H9 (cell line): ENCODE data around the gene PSPC1. TPM values are rescaled to one million over a fixed set of nuclear protein-coding genes. Genes with fewer than 3 reads are reported as not detected.

ENCODE experiments used
- DNase-seq: peaks from one replicate; pipeline ENCODE4 v3.0.0-alpha.2; 2017
- H2AFZ ChIP-seq: one replicate; pipeline ENCODE4 v1.6.1; 2013; ENCODE audit warnings: mild to moderate bottlenecking, low read length, control low read depth, moderate library complexity
- H2AK5ac ChIP-seq: 2 replicates; pipeline ENCODE4 v1.6.1; 2013; ENCODE audit warnings: low read length, control low read depth, mixed read lengths; ENCODE audit not compliant: insufficient read length
- H2BK120ac ChIP-seq: one replicate; pipeline ENCODE4 v1.6.1; 2013; ENCODE audit warnings: low read depth, mild to moderate bottlenecking, low read length, control low read depth, inconsistent platforms; ENCODE audit not compliant: poor library complexity, severe bottlenecking
- H2BK12ac ChIP-seq: 2 replicates; pipeline ENCODE4 v1.6.1; 2013; ENCODE audit warnings: low read length, control low read depth, mixed read lengths, low read depth; ENCODE audit not compliant: insufficient read length
- H2BK15ac ChIP-seq: 2 replicates; pipeline ENCODE4 v1.6.1; 2013; ENCODE audit warnings: low read depth, low read length, control low read depth
- H2BK20ac ChIP-seq: one replicate; pipeline ENCODE4 v1.6.1; 2013; ENCODE audit warnings: low read depth, mild to moderate bottlenecking, low read length, control low read depth, inconsistent platforms; ENCODE audit not compliant: poor library complexity, severe bottlenecking
- H2BK5ac ChIP-seq: 2 replicates; pipeline ENCODE4 v1.6.1; 2013; ENCODE audit warnings: low read length, control low read depth, mixed read lengths; ENCODE audit not compliant: insufficient read length
- H3K14ac ChIP-seq: 2 replicates; pipeline ENCODE4 v1.6.1; 2013; ENCODE audit warnings: low read length, control low read depth; ENCODE audit not compliant: insufficient read depth
- H3K18ac ChIP-seq: 2 replicates; pipeline ENCODE4 v1.6.1; 2013; ENCODE audit warnings: low read depth, mild to moderate bottlenecking, mixed read lengths, low read length, control low read depth; ENCODE audit not compliant: insufficient read length
- H3K23ac ChIP-seq: 2 replicates; pipeline ENCODE4 v1.6.1; 2013; ENCODE audit warnings: low read length, control low read depth, mixed read lengths, low read depth; ENCODE audit not compliant: insufficient read length
- H3K23me2 ChIP-seq: 2 replicates; pipeline ENCODE4 v1.6.1; 2013; ENCODE audit warnings: low read depth, mild to moderate bottlenecking, mixed read lengths, low read length, control low read depth; ENCODE audit not compliant: insufficient read length, poor library complexity, severe bottlenecking
- H3K27ac ChIP-seq: 2 replicates; pipeline ENCODE4 v1.5.1; 2013; ENCODE audit warnings: low read length, control low read depth, mixed read lengths, low read depth; ENCODE audit not compliant: insufficient read length
- H3K27me3 ChIP-seq: 2 replicates; pipeline ENCODE4 v1.6.1; 2013; ENCODE audit warnings: low read length, control low read depth, inconsistent platforms; ENCODE audit not compliant: insufficient read depth
- H3K4ac ChIP-seq: 2 replicates; pipeline ENCODE4 v1.6.1; 2013; ENCODE audit warnings: low read depth, mild to moderate bottlenecking, control low read depth, inconsistent platforms, low read length, moderate library complexity
- H3K4me1 ChIP-seq: 2 replicates; pipeline ENCODE4 v1.6.1; 2013; ENCODE audit warnings: low read length, control low read depth, inconsistent platforms; ENCODE audit not compliant: insufficient read depth
- H3K4me2 ChIP-seq: 2 replicates; pipeline ENCODE4 v1.6.1; 2013; ENCODE audit warnings: low read length, control low read depth, mixed read lengths; ENCODE audit not compliant: insufficient read length, insufficient read depth
- H3K56ac ChIP-seq: 2 replicates; pipeline ENCODE4 v1.6.1; 2013; ENCODE audit warnings: low read depth, mild to moderate bottlenecking, mixed read lengths, low read length, control low read depth; ENCODE audit not compliant: insufficient read length
- H3K79me1 ChIP-seq: 2 replicates; pipeline ENCODE4 v1.6.1; 2013; ENCODE audit warnings: low read depth, mild to moderate bottlenecking, moderate library complexity, low read length, control low read depth, inconsistent platforms; ENCODE audit not compliant: insufficient read depth, poor library complexity, severe bottlenecking
- H3K79me2 ChIP-seq: 2 replicates; pipeline ENCODE4 v1.6.1; 2013; ENCODE audit warnings: low read length, control low read depth, inconsistent platforms; ENCODE audit not compliant: insufficient read depth
- H3K9ac ChIP-seq: 2 replicates; pipeline ENCODE4 v1.6.1; 2013; ENCODE audit warnings: low read length, control low read depth, mixed read lengths; ENCODE audit not compliant: insufficient read length; ENCODE audit errors: extremely low read depth
- H3K9me3 ChIP-seq: one replicate; pipeline ENCODE4 v1.6.1; 2013; ENCODE audit warnings: low read depth, low read length, inconsistent platforms; ENCODE audit not compliant: control insufficient read depth
- H3T11ph ChIP-seq: one replicate; pipeline ENCODE4 v1.6.1; 2013; ENCODE audit warnings: mild to moderate bottlenecking, low read length, control low read depth, inconsistent platforms
- H4K20me1 ChIP-seq: one replicate; pipeline ENCODE4 v1.6.1; 2013; ENCODE audit not compliant: control insufficient read depth, insufficient read length, insufficient read depth
- H4K5ac ChIP-seq: 2 replicates; pipeline ENCODE4 v1.6.1; 2013; ENCODE audit warnings: low read depth, mild to moderate bottlenecking, mixed read lengths, low read length, control low read depth; ENCODE audit not compliant: insufficient read length
- H4K8ac ChIP-seq: replicated peaks from 2 replicates; pipeline ENCODE4 v1.6.1; 2013; ENCODE audit warnings: low read length, control low read depth, mixed read lengths, low read depth; ENCODE audit not compliant: insufficient read length
- H4K91ac ChIP-seq: 2 replicates; pipeline ENCODE4 v1.6.1; 2013; ENCODE audit warnings: low read depth, mild to moderate bottlenecking, moderate library complexity, mixed read lengths, low read length, control low read depth; ENCODE audit not compliant: insufficient read length
- H3K27ac Mint-ChIP-seq, 3 experiments: 2 replicates in 2 of 3; 3 replicates in 1 of 3; pipeline ENCODE4 v1.8.0; 2020 to 2021; ENCODE audit warnings: mixed read lengths in 3 of 3, mild to moderate bottlenecking in 1 of 3, moderate library complexity in 1 of 3
- H3K27me3 Mint-ChIP-seq: 2 replicates; pipeline ENCODE4 v1.8.0; 2021; ENCODE audit warnings: low read depth, mild to moderate bottlenecking, moderate library complexity, mixed read lengths
- H3K36me3 Mint-ChIP-seq, 3 experiments: 2 replicates in 2 of 3; 3 replicates in 1 of 3; pipeline ENCODE4 v1.8.0; 2020 to 2021; ENCODE audit warnings: low read depth in 3 of 3, mixed read lengths in 3 of 3; ENCODE audit not compliant: insufficient read depth in 1 of 3
- H3K4me1 Mint-ChIP-seq, 2 experiments: 2 replicates each; pipeline ENCODE4 v1.8.0; 2020; ENCODE audit warnings: mixed read lengths in 2 of 2
- H3K4me3 Mint-ChIP-seq, 2 experiments: 2 replicates in 1 of 2; 3 replicates in 1 of 2; pipeline ENCODE4 v1.8.0; 2020 to 2021; ENCODE audit warnings: mild to moderate bottlenecking in 2 of 2, mixed read lengths in 2 of 2, moderate library complexity in 1 of 2
- H3K9me3 Mint-ChIP-seq, 2 experiments: 2 replicates in 1 of 2; 3 replicates in 1 of 2; pipeline ENCODE4 v1.8.0; 2020; ENCODE audit warnings: mild to moderate bottlenecking in 2 of 2, mixed read lengths in 2 of 2, moderate library complexity in 1 of 2
- CTCF ChIP-seq: fragments of 200-600 bp; sonication (generic); conservative IDR thresholded peaks from 3 replicates; pipeline ENCODE4 v1.8.0; 2021; ENCODE audit warnings: antibody characterized with exemption, mild to moderate bottlenecking
- WGBS: extraction: QIAGEN DNeasy Blood & Tissue Kit; methylation state at CpG from one replicate; pipeline ENCODE4 v1.1.7; 2013; ENCODE audit warnings: missing lambda C conversion rate, low lambda C conversion rate, mixed read lengths; ENCODE audit not compliant: insufficient read length; ENCODE audit errors: extremely low coverage; 5-methylcytosine and 5-hydroxymethylcytosine counted together
- total RNA-seq: library from RNA; stranded (reverse); gene quantifications from 2 replicates; pipeline ENCODE4 v1.2.1, GENCODE V29; 2021

Gene PSPC1
- total RNA-seq, 1 experiment from 2014 or later, result 134 TPM

- no peak for DNase-seq
- no peak overlapping the region for H4K5ac ChIP-seq
- no peaks in the 10 kb centered on the region for H4K20me1 ChIP-seq
- H3K23ac ChIP-seq, result no peak overlapping the region
- H3K56ac ChIP-seq, result no peak overlapping the region
- H3K23me2 ChIP-seq, result no peaks in the 10 kb centered on the region
- WGBS, result no CpG with 5 or more reads among the region's 3 CpGs
- no peak overlapping the region for H2BK5ac ChIP-seq
- no peak overlapping the region for H2AK5ac ChIP-seq
- Mint-ChIP-seq H3K9me3 (no peaks in the 10 kb centered on the region), H3K4me3 (no peak overlapping the region; a peak in 1 of 5 replicates), H3K4me1 (peaks cover 46 to 52% of the 10 kb centered on the region in 2 experiments), H3K27ac (peak overlapping the region in 1 of 3 experiments; percentile 93; a peak in 3 of 7 replicates), H3K27me3 (no peaks in the 10 kb centered on the region), H3K36me3 (peaks cover 9 to 17% (median 13%) of the 10 kb centered on the region in 3 experiments; a peak in 6 of 7 replicates)
- H2BK15ac ChIP-seq, result no peak overlapping the region
- no peak overlapping the region for H3K18ac ChIP-seq
- H3K4me2 ChIP-seq, result no peak overlapping the region
- no peak overlapping the region for H3K27ac ChIP-seq
- no peak overlapping the region for H2AFZ ChIP-seq
- H2BK20ac ChIP-seq, result no peak overlapping the region
- H3K4me1 ChIP-seq, result peaks cover 3% of the 10 kb centered on the region; the same call in 1 of the 2 replicates
- no peaks in the 10 kb centered on the region for H3K79me1 ChIP-seq
- no peak overlapping the region for H3K14ac ChIP-seq
- no peak for TF ChIP-seq CTCF
- no peak overlapping the region for H3T11ph ChIP-seq
- H2BK12ac ChIP-seq, result no peak overlapping the region
- no peak overlapping the region for H3K9ac ChIP-seq
- H4K91ac ChIP-seq, result no peak overlapping the region
- no peaks in the 10 kb centered on the region; the same call in 1 of the 2 replicates for H3K79me2 ChIP-seq
- H2BK120ac ChIP-seq, result no peak overlapping the region
- no peaks in the 10 kb centered on the region for H3K27me3 ChIP-seq
- H4K8ac ChIP-seq, result no peak overlapping the region
- H3K9me3 ChIP-seq, result no peaks in the 10 kb centered on the region
- no peak overlapping the region for H3K4ac ChIP-seq
These were observed 86.9 kb downstream of the PSPC1 start for GRCh38 chr13:19695829-19696228.
